ENCODE data around the gene ADGRA1.

GRCh38 chr10:133113847-133114246, 26.1 kb downstream of the ADGRA1 start:
- TF ChIP-seq, protein P1, sequence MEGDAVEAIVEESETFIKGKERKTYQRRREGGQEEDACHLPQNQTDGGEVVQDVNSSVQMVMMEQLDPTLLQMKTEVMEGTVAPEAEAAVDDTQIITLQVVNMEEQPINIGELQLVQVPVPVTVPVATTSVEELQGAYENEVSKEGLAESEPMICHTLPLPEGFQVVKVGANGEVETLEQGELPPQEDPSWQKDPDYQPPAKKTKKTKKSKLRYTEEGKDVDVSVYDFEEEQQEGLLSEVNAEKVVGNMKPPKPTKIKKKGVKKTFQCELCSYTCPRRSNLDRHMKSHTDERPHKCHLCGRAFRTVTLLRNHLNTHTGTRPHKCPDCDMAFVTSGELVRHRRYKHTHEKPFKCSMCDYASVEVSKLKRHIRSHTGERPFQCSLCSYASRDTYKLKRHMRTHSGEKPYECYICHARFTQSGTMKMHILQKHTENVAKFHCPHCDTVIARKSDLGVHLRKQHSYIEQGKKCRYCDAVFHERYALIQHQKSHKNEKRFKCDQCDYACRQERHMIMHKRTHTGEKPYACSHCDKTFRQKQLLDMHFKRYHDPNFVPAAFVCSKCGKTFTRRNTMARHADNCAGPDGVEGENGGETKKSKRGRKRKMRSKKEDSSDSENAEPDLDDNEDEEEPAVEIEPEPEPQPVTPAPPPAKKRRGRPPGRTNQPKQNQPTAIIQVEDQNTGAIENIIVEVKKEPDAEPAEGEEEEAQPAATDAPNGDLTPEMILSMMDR (IDR thresholded peaks at IDR 0.05 in 4 of 5, conservative IDR thresholded peaks at IDR 0.05 in 1 of 5) = no peak
- TF ChIP-seq POLR2A (IDR thresholded peaks at IDR 0.05) = no peak

Data from gastrocnemius medialis (tissue), 4 donors.